ENCODE data around the gene KRT77.
"Not testable (repeated sequence)": the region's sequence is repeated elsewhere in the genome, so short reads cannot be mapped to it uniquely, and the experiment has no call there.

Gene KRT77

DNA sequence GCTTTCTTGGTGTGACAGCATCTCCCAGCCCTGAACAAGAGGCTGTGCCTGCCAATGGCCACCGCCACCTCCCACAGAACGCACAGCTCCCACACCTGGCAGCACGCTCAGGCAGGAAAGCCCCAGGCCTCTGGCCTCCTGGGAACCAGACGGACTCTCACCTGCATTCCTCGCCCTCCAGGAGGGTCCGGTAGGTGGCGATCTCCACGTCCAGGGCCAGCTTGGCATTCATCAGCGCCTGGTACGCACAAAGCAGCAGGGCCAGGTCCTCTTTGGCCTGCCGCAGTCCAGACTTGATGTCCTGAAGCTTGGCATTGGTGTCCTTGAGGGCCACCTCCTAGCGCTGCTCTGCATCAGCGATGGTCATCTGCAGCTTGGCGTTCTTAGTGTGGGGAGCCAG is 12.1 kb upstream of the KRT77 start:
- no peaks in the 10 kb centered on the region for H3K9me3 ChIP-seq (replicated peaks; ENCODE audit: insufficient read depth, low read length)
- no peak overlapping the region for H3K4me3 ChIP-seq (ENCODE audit: low read length)
- no peaks in the 10 kb centered on the region for H3K9me2 ChIP-seq (replicated peaks; ENCODE audit: insufficient read depth, low read length)
- no peaks in the 10 kb centered on the region for H3K79me2 ChIP-seq (ENCODE audit: low read length)
- no peak for DNase-seq
- no peak overlapping the region for H3K4me2 ChIP-seq (ENCODE audit: low read depth, low read length)
- H3K9ac ChIP-seq (ENCODE audit: low read length), result no peak overlapping the region
- no peaks in the 10 kb centered on the region for H4K20me1 ChIP-seq (ENCODE audit: insufficient read depth, low read length)
- no peak overlapping the region for H3K27ac ChIP-seq (ENCODE audit: low read length)
- TF ChIP-seq EZH2 (optimal IDR thresholded peaks at IDR 0.05; ENCODE audit: low read depth, low read length), result no peak
- TF ChIP-seq, protein P1, sequence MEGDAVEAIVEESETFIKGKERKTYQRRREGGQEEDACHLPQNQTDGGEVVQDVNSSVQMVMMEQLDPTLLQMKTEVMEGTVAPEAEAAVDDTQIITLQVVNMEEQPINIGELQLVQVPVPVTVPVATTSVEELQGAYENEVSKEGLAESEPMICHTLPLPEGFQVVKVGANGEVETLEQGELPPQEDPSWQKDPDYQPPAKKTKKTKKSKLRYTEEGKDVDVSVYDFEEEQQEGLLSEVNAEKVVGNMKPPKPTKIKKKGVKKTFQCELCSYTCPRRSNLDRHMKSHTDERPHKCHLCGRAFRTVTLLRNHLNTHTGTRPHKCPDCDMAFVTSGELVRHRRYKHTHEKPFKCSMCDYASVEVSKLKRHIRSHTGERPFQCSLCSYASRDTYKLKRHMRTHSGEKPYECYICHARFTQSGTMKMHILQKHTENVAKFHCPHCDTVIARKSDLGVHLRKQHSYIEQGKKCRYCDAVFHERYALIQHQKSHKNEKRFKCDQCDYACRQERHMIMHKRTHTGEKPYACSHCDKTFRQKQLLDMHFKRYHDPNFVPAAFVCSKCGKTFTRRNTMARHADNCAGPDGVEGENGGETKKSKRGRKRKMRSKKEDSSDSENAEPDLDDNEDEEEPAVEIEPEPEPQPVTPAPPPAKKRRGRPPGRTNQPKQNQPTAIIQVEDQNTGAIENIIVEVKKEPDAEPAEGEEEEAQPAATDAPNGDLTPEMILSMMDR (IDR thresholded peaks at IDR 0.05; ENCODE audit: low read length), result peak; percentile 28; the same call in 1 of the 2 replicates
- no peaks in the 10 kb centered on the region for H3K4me1 ChIP-seq (ENCODE audit: low read length)
- H3K27me3 ChIP-seq (replicated peaks; ENCODE audit: insufficient read depth, low read length), result peaks cover 66% of the 10 kb centered on the region
- no peak overlapping the region for H2AFZ ChIP-seq (ENCODE audit: low read length)
- H3K36me3 ChIP-seq (replicated peaks; ENCODE audit: insufficient read depth, low read length), result no peaks in the 10 kb centered on the region
- no peaks in the 10 kb centered on the region for H3F3A ChIP-seq (ENCODE audit: insufficient read depth, low read length)

DNA sequence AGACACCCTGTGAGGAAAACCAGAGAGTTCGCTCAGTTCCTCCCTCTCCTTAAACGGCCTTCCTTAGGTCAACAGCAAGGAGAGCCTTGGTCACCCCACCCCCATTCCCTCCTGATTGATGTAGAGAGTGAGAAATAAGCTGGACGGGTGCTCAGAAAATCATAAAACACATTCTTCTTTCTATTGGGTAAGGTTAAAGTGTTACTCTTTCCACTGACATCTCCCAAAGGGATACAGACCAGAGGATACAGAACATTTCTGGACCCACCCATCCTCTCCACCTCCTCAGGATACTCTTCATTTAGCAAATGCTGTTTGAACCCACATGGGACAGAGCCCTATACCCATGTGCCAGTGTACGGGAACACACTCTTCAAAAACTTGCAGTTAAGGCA is 11.6 kb upstream of the KRT77 start:
- no peak overlapping the region for H3K4me3 ChIP-seq (ENCODE audit: low read length)
- TF ChIP-seq, protein P1 (IDR thresholded peaks at IDR 0.05; ENCODE audit: low read length), result no peak
- TF ChIP-seq EZH2phosphoT487 (IDR thresholded peaks at IDR 0.05; ENCODE audit: low read length) (no peak), EZH2 (optimal IDR thresholded peaks at IDR 0.05; ENCODE audit: low read depth, low read length) (no peak)

DNA sequence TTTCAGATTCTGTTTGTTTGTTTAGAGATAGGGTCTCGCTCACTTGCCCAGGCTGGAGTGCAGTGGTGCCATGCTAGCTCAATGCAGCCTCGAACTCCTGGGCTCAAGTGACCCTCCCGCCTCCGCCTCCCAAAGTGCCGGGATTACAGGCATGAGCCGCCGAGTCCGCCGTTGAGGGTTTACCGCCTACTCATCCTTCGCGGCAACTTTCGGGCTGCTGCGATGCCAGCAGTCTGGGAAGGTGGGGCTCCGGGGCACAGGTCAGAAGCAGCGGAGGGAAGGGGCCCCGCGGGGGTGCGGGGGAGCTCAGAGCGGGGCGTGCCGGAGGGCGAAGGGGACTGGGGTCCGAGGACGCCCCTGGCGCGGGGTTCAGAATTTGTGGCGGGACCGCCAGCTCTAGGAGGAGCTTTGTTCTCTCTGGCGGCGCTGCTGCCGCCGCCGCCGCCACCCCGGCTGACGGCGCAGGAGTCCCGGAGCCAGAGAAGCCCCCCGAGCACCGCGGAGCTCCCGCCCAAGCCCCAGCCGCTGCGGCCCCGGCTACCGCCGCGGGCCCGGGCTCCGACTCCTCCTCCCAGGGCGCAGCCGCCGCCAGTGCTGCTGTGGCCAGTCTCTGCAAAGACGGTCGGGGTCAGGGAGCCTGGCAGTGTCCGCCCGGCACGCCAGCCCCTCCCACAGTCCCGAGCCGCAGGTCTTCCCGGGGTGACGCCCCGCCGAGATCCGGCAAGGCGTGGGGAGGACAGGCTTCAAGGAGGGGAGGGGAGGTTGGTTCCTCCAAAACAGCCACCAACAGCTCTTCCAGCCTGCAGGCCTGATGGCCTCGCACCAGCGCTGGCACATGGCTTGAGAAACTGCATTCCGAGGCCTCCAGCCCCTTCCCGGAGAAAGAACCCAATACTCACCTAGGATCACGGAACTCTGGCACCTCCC is 10.9 kb upstream of the KRT77 start:
- Histone ChIP-seq H3K9ac (ENCODE audit: low read length) (no peak overlapping the region), H2AFZ (ENCODE audit: low read length) (no peak overlapping the region), H3K4me1 (ENCODE audit: low read length) (no peaks in the 10 kb centered on the region), H3K27ac (ENCODE audit: low read length) (no peak overlapping the region), H3K27me3 (replicated peaks; ENCODE audit: insufficient read depth, low read length) (peaks cover 66% of the 10 kb centered on the region), H3K4me2 (ENCODE audit: low read depth, low read length) (no peak overlapping the region), H3K79me2 (ENCODE audit: low read length) (no peaks in the 10 kb centered on the region), H3K9me3 (replicated peaks; ENCODE audit: insufficient read depth, low read length) (no peaks in the 10 kb centered on the region), H3K9me2 (replicated peaks; ENCODE audit: insufficient read depth, low read length) (no peaks in the 10 kb centered on the region), H3K36me3 (replicated peaks; ENCODE audit: insufficient read depth, low read length) (no peaks in the 10 kb centered on the region), H3F3A (ENCODE audit: insufficient read depth, low read length) (no peaks in the 10 kb centered on the region), H3K4me3 (ENCODE audit: low read length) (no peak overlapping the region), H4K20me1 (ENCODE audit: insufficient read depth, low read length) (no peaks in the 10 kb centered on the region)
- TF ChIP-seq EZH2phosphoT487 (IDR thresholded peaks at IDR 0.05; ENCODE audit: low read length) (no peak), EZH2 (optimal IDR thresholded peaks at IDR 0.05; ENCODE audit: low read depth, low read length) (no peak)
- TF ChIP-seq, protein P1 (IDR thresholded peaks at IDR 0.05; ENCODE audit: low read length), result no peak
- no peak for DNase-seq

More for the DNA sequence above, 11.6 kb upstream of the KRT77 start:
- no peak overlapping the region for H3K9ac ChIP-seq (ENCODE audit: low read length)
- H3K27me3 ChIP-seq (replicated peaks; ENCODE audit: insufficient read depth, low read length), result peaks cover 70% of the 10 kb centered on the region
- no peaks in the 10 kb centered on the region for H3K9me2 ChIP-seq (replicated peaks; ENCODE audit: insufficient read depth, low read length)
- H2AFZ ChIP-seq (ENCODE audit: low read length), result no peak overlapping the region
- H3K4me2 ChIP-seq (ENCODE audit: low read depth, low read length), result no peak overlapping the region
- no peaks in the 10 kb centered on the region for H3F3A ChIP-seq (ENCODE audit: insufficient read depth, low read length)
- H4K20me1 ChIP-seq (ENCODE audit: insufficient read depth, low read length), result no peaks in the 10 kb centered on the region
- H3K27ac ChIP-seq (ENCODE audit: low read length), result no peak overlapping the region
- no peaks in the 10 kb centered on the region for H3K36me3 ChIP-seq (replicated peaks; ENCODE audit: insufficient read depth, low read length)
- H3K9me3 ChIP-seq (replicated peaks; ENCODE audit: insufficient read depth, low read length), result no peaks in the 10 kb centered on the region
- H3K4me1 ChIP-seq (ENCODE audit: low read length), result no peaks in the 10 kb centered on the region
- H3K79me2 ChIP-seq (ENCODE audit: low read length), result no peaks in the 10 kb centered on the region
- DNase-seq, result no peak

DNA sequence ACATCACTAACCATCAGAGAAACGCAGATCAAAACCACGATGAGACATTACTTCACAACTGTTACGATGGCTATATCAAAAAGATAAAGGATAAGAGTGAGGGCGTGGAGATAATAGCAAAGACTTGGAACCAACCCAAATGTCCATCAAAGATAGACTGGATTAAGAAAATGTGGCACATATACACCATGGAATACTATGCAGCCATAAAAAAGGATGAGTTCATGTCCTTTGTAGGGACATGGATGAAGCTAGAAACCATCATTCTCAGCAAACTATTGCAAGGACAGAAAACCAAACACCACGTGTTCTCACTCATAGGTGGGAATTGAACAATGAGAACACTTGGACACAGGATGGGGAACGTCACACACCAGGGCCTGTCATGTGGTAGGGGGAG is 8.8 kb upstream of the KRT77 start:
- H2AFZ ChIP-seq (ENCODE audit: low read length); H3K36me3 ChIP-seq (replicated peaks; ENCODE audit: insufficient read depth, low read length); H3F3A ChIP-seq (ENCODE audit: insufficient read depth, low read length); H3K9me3 ChIP-seq (replicated peaks; ENCODE audit: insufficient read depth, low read length); H3K79me2 ChIP-seq (ENCODE audit: low read length); H3K4me2 ChIP-seq (ENCODE audit: low read depth, low read length); H3K27ac ChIP-seq (ENCODE audit: low read length); H3K9ac ChIP-seq (ENCODE audit: low read length); DNase-seq; H4K20me1 ChIP-seq (ENCODE audit: insufficient read depth, low read length); H3K9me2 ChIP-seq (replicated peaks; ENCODE audit: insufficient read depth, low read length); H3K4me3 ChIP-seq (ENCODE audit: low read length); H3K4me1 ChIP-seq (ENCODE audit: low read length): not testable (repeated sequence)
- peaks cover 80% of the 10 kb centered on the region for H3K27me3 ChIP-seq (replicated peaks; ENCODE audit: insufficient read depth, low read length)
